Epithelial cell of alveolus of lung (primary cell): ENCODE results near the gene NOCT. TPM values are rescaled to one million over a fixed set of nuclear protein-coding genes. Genes with fewer than 3 reads are reported as not detected.

Experiments
- total RNA-seq: library from RNA; depleted of rRNA; stranded (reverse); fragments of >200 nt; gene quantifications from 2 replicates; pipeline ENCODE4 v1.2.1, GENCODE V29; 2015

The NOCT gene
- 6.8 and 19.0 TPM in 2 replicates for total RNA-seq

GRCh38 chr4:139015269-139015947, at the start of gene NOCT:
Gene NOCT (plus strand): TSS chr4:139015781. CDS start chr4:139015982, 201 bp downstream.

Other genes with a start within 250 kb of the NOCT start
- gene ELF2, start 161.4 kb downstream of the NOCT start, total RNA-seq = 16.9 and 36.7 TPM in 2 replicates